Stomach (tissue), 9 donors: ENCODE data around the gene PTK6. TPM values are rescaled to one million over a fixed set of nuclear protein-coding genes. Genes with fewer than 3 reads are reported as not detected.

ENCODE experiments used
- DNase-seq, 2 donors: peaks; one replicate each; pipeline versions ENCODE4 v3.0.0 to v3.0.0-alpha.2; 2013 to 2019
- H3K27ac ChIP-seq, 5 donors: fragments of 200-600 bp in 4 of 5; sonication (generic) in 4 of 5; one replicate each; pipeline ENCODE4 v1.5.1; 2013 to 2019; ENCODE audit warnings: mild to moderate bottlenecking in 1 of 5, moderate library complexity in 1 of 5
- H3K27me3 ChIP-seq, 3 donors: fragments of 200-600 bp; sonication (generic); one replicate each; pipeline ENCODE4 v1.5.1; 2017 to 2019; ENCODE audit warnings: mixed run types in 1 of 3
- H3K36me3 ChIP-seq, 4 donors: fragments of 200-600 bp; sonication (generic); 1 replicate in 3 of 4; 2 replicates in 1 of 4; pipeline ENCODE4 v1.5.1; 2016 to 2019
- H3K4me1 ChIP-seq, 4 donors: fragments of 200-600 bp; sonication (generic); one replicate each; pipeline ENCODE4 v1.5.1; 2016 to 2019
- H3K4me3 ChIP-seq, 4 donors: fragments of 200-600 bp; sonication (generic) in 3 of 4; one replicate each; pipeline ENCODE4 v1.5.1; 2016 to 2019; ENCODE audit warnings: mild to moderate bottlenecking in 1 of 4
- H3K9me3 ChIP-seq, 4 donors: fragments of 200-600 bp; sonication (generic); one replicate each; pipeline ENCODE4 v1.5.1; 2016 to 2019
- EP300 ChIP-seq: sonication (generic); formaldehyde crosslinking; IDR thresholded peaks from one replicate; pipeline ENCODE4 v1.6.1; 2017; ENCODE audit warnings: antibody characterized with exemption
- POLR2A ChIP-seq, 4 donors: fragments of 450-650 bp; IDR thresholded peaks; one replicate each; pipeline ENCODE4 v1.6.1; 2016; ENCODE audit warnings: antibody characterized with exemption in 4 of 4, control low read depth in 2 of 4, mild to moderate bottlenecking in 1 of 4, moderate library complexity in 1 of 4
- POLR2AphosphoS5 ChIP-seq, 3 donors: sonication (generic); formaldehyde crosslinking; IDR thresholded peaks; one replicate each; pipeline ENCODE4 v1.6.1; 2016; ENCODE audit warnings: antibody characterized with exemption in 3 of 3
- WGBS, 5 donors: extraction: QIAGEN DNeasy Blood & Tissue Kit in 3 of 5; methylation state at CpG; one replicate each; pipeline versions ENCODE4 v1.1.5 to v1.1.7; 2013 to 2018; 5-methylcytosine and 5-hydroxymethylcytosine counted together
- intact Hi-C: fragments of 100-400 bp; cut with DNase I; formaldehyde crosslinking; loops from one replicate; pipeline ENCODE4 v1.15.1; 2023; ENCODE audit warnings: low total_unique reads
- polyA plus RNA-seq, 3 donors: library from polyadenylated mRNA; stranded (reverse); fragments of 200-250 nt; gene quantifications; one replicate each; pipeline ENCODE4 v1.2.3, GENCODE V29; 2013
- total RNA-seq, 5 donors: library from RNA; depleted of rRNA; stranded (reverse); fragments of >200 nt; gene quantifications; one replicate each; pipeline versions ENCODE4 v1.1.0 to v1.2.3, GENCODE V29; 2014 to 2016
- TF ChIP-seq, protein P1 (sequence below), 7 experiments: fragments of 450-650 bp in 4 of 7; fragments of 200-600 bp in 3 of 7; sonication (generic) in 3 of 7; IDR thresholded peaks; one replicate each; pipeline ENCODE4 v1.5.1; 2016 to 2019; ENCODE audit warnings: antibody characterized with exemption in 7 of 7, control low read depth in 2 of 7, mild to moderate bottlenecking in 1 of 7
- donor health status: healthy with polysubstance abuse.
- donor health status: Bipolar disorder and iron deficiency.
- donor health status: healthy.

The PTK6 gene
- total and polyA plus RNA-seq, 8 donors, result 7.7 to 98.5 (median 22.9) TPM

DNA sequence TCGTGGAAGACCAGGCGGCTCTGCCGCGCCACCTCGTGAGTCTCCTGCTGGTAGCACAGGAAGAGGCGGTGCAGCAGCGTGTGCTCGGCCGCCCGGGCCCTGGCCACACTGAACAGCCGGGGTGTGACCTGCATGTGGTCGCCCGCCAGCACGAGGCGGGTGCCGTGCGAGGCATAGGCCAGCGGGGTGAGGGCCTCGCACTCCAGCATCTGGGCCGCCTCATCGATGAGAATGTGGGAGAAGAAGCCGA, 29.9 kb upstream of the PTK6 start:
- DNase-seq, result no peak
- H3K4me1 ChIP-seq, result peaks cover 0 to 19% (median 16%) of the 10 kb centered on the region in 4 donors
- peak overlapping the region in 3 of 5 donors; percentile 15 to 73 (median 70) for H3K27ac ChIP-seq
- no peak for TF ChIP-seq EP300
- no peak for TF ChIP-seq POLR2A (IDR thresholded peaks at IDR 0.05)
- TF ChIP-seq POLR2AphosphoS5 (IDR thresholded peaks at IDR 0.05), result no peak
- TF ChIP-seq, protein P1, sequence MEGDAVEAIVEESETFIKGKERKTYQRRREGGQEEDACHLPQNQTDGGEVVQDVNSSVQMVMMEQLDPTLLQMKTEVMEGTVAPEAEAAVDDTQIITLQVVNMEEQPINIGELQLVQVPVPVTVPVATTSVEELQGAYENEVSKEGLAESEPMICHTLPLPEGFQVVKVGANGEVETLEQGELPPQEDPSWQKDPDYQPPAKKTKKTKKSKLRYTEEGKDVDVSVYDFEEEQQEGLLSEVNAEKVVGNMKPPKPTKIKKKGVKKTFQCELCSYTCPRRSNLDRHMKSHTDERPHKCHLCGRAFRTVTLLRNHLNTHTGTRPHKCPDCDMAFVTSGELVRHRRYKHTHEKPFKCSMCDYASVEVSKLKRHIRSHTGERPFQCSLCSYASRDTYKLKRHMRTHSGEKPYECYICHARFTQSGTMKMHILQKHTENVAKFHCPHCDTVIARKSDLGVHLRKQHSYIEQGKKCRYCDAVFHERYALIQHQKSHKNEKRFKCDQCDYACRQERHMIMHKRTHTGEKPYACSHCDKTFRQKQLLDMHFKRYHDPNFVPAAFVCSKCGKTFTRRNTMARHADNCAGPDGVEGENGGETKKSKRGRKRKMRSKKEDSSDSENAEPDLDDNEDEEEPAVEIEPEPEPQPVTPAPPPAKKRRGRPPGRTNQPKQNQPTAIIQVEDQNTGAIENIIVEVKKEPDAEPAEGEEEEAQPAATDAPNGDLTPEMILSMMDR (IDR thresholded peaks at IDR 0.05), result no peak
- WGBS, 5 donors, result 80 to 94% (median 84%) methylated on average over 13 to 22 of the region's 22 CpGs
- H3K27me3 ChIP-seq, result no peaks in the 10 kb centered on the region
- H3K4me3 ChIP-seq, result peak overlapping the region in 1 of 4 donors; percentile 8
- intact Hi-C loops, result no loop called here
- no peaks in the 10 kb centered on the region for H3K9me3 ChIP-seq
- H3K36me3 ChIP-seq, result peaks cover 35 to 82% (median 74%) of the 10 kb centered on the region in 4 donors

DNA sequence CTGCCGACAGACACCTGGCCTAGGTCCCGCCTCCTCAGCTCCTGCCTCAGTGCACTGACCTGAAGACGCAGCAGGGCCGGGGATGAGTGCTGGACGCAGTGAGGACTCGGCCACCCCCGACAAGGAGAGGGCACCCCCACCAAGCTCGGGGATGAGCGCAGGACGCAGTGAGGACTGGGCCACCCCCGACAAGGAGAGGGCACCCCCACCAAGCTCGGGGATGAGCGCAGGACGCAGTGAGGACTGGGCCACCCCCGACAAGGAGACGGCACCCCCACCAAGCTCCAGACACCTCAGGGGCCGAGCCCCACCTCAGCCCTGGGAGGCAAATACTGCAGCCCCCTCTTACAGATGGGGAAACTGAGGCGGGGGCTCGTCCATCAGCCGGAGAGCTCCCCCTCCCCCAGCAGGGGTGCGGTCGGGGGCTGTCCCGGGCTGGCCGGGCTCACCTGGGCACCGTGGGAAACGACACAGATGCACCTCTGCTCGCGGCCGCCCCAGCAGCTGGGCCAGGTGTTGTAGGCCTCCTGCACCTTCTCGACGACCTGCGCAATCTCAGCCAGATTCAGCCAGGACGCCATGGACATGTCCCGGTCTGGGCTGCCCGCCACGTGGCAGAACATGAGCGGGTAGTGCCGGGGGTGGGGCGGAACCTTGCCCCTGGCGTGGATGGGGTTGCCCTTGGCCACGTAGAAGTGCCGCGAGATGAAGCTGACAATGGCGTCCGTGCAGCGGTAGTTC, 29.4 kb upstream of the PTK6 start:
- peak overlapping the region in 1 of 5 donors; percentile 70 for H3K27ac ChIP-seq
- DNase-seq, result no peak
- WGBS, 5 donors, result 90 to 93% (median 90%) methylated on average over 17 to 46 of the region's 46 CpGs

DNA sequence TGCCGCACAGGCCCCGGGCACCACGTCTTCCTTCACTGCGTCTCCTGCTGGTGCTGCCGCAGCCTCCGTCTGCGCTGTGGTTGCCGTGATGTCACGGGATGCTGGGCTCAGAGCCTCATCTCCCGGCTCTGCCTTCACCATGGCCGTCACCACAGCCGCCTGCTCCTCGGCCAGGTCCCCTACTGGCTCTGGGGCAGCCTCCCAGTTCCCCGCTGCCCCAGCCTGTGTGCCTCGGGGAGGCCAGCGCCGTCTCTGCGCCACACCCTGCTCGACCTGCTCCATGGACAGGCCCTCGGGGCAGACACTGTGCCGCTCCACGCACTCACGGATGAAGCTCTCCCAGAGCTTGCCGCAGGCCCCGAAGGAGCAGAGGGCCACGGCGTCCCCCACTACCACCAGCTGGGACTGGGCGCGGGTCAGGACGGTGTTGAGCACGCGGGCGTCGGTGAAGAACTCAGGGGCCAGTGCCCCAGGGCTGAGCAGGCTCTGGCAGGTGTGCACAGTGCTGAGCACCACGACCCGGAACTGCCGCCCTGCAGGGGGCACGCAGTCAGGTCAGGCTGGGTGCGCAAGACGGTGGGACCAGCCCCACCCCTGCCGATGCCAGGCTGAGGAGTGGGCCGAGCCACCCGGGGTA, 28.6 kb upstream of the PTK6 start:
- Histone ChIP-seq H3K4me3 (no peak overlapping the region), H3K27me3 (no peaks in the 10 kb centered on the region), H3K36me3 (peaks cover 45 to 91% (median 83%) of the 10 kb centered on the region in 4 donors), H3K4me1 (peaks cover 0 to 18% (median 13%) of the 10 kb centered on the region in 4 donors), H3K9me3 (no peaks in the 10 kb centered on the region), H3K27ac (no peak overlapping the region)
- no peak for TF ChIP-seq EP300
- no peak for TF ChIP-seq POLR2AphosphoS5 (IDR thresholded peaks at IDR 0.05)
- TF ChIP-seq, protein P1 (IDR thresholded peaks at IDR 0.05), result no peak
- no peak for TF ChIP-seq POLR2A (IDR thresholded peaks at IDR 0.05)
- intact Hi-C loops, result no loop called here
- DNase-seq, result no peak
- WGBS, 5 donors, result 93 to 96% (median 94%) methylated on average over 25 to 43 of the region's 43 CpGs

More for the DNA sequence above, 29.4 kb upstream of the PTK6 start:
- intact Hi-C loops, result no loop called here
- peaks cover 0 to 18% (median 13%) of the 10 kb centered on the region in 4 donors for H3K4me1 ChIP-seq
- no peak overlapping the region for H3K4me3 ChIP-seq
- TF ChIP-seq EP300, result no peak
- no peak for TF ChIP-seq POLR2A (IDR thresholded peaks at IDR 0.05)
- no peak for TF ChIP-seq POLR2AphosphoS5 (IDR thresholded peaks at IDR 0.05)
- TF ChIP-seq, protein P1 (IDR thresholded peaks at IDR 0.05), result no peak
- H3K36me3 ChIP-seq, result peaks cover 38 to 84% (median 76%) of the 10 kb centered on the region in 4 donors
- H3K27me3 ChIP-seq, result no peaks in the 10 kb centered on the region
- no peaks in the 10 kb centered on the region for H3K9me3 ChIP-seq

DNA sequence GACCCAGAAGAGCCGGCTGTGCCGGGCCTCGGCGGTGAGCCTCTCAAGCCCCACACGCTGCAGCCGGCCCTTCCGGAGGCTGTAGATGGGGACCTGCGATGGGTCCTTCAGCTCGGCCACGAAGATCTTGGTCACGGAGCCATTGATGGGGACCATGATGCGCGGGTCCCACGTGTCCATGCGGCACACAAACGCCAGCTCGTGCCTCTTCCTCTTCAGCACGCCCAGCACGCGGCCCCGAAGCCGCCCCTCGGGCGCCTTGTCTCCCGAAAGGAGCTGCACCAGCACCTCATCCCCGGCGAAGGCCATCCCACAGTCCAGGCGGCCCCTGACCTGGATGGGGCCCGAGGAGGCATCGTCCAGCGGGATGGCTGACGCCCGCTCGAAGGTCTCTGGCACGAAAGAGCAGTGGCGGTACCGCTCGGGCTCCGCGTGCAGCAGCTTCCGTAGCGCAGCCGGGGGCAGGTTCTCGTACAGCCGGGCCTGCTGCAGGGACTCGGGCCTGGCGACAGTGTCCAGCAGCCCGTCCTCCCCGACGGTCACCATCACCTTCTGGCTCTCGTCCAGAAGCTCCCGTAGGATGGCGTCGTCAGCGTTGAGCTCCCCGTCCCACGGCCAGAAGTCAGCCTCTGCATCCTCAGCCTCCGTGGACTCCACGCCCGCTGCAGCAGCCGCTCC, 28.0 kb upstream of the PTK6 start:
- Histone ChIP-seq H3K27ac (no peak overlapping the region), H3K4me3 (no peak overlapping the region)

More for the DNA sequence above, 28.0 kb upstream of the PTK6 start:
- Histone ChIP-seq H3K4me1 (peaks cover 0 to 18% (median 13%) of the 10 kb centered on the region in 4 donors), H3K27me3 (no peaks in the 10 kb centered on the region), H3K36me3 (peaks cover 52 to 95% (median 87%) of the 10 kb centered on the region in 4 donors), H3K9me3 (no peaks in the 10 kb centered on the region)
- no peak for DNase-seq
- 94 to 97% (median 95%) methylated on average over 45 to 61 of the region's 61 CpGs for WGBS, 5 donors
- intact Hi-C loops, result no loop called here
- TF ChIP-seq, protein P1 (IDR thresholded peaks at IDR 0.05), result no peak
- TF ChIP-seq POLR2A (IDR thresholded peaks at IDR 0.05) (no peak), POLR2AphosphoS5 (IDR thresholded peaks at IDR 0.05) (no peak), EP300 (no peak)
